CD4-positive, alpha-beta T cell treated with Interleukin-15 for 1 hour (primary cell): ENCODE measurements around the gene GSC2.

Experiments used
- DNase-seq: peaks from one replicate; pipeline ENCODE4 v3.0.0-alpha.2; 2020

GSC2 gene

DNA sequence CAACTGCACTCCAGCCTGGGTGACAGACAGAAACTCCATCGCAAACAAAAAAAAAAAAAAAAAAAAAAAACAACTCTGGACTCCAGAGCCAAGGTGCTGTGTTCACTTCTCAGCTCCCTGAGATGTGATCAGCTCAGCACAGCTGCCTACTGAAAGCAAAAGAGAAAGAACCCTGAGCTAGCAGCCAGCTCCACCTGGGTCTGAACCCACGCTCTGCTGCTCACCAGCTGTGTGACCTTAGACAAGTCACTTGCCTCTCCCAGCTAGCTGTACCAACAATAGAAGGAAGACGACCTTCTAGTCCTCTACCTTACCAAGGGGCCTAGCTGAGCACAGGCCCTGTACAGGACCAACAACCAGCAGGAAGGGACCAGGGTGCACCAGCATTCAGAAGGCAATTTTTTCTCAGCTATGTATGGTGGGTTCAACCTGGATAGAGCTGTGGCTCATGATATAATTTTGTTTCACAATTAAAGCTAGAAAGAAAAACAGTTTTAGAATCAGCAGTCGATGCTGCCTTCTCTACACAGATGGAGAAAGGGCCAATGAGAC lies 31.7 kb downstream of the GSC2 start:
- DNase-seq: peak; percentile 25

DNA sequence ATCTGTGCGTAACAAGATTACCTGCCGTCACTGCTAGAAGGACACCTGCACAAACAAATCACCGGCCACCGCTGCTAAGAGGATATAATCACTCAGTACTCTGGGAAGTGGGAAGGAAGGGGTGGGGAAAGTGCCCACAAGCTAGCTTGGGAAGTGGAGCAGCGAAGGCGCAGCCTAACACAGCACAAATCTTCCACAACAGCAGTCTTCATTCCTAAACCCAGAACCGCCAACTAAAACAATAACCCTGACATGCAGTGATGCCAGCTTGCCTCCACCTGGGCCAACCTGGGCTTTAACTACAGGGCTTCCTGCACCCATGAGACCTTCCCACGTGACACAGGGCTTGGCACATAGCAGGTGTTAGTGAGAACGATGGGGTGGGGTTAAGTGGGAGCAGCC lies 33.0 kb downstream of the GSC2 start:
- DNase-seq: no peak

- DNase-seq: no peak
Measured at GRCh38 chr22:19115628-19116027, 34.5 kb downstream of the GSC2 start.

DNA sequence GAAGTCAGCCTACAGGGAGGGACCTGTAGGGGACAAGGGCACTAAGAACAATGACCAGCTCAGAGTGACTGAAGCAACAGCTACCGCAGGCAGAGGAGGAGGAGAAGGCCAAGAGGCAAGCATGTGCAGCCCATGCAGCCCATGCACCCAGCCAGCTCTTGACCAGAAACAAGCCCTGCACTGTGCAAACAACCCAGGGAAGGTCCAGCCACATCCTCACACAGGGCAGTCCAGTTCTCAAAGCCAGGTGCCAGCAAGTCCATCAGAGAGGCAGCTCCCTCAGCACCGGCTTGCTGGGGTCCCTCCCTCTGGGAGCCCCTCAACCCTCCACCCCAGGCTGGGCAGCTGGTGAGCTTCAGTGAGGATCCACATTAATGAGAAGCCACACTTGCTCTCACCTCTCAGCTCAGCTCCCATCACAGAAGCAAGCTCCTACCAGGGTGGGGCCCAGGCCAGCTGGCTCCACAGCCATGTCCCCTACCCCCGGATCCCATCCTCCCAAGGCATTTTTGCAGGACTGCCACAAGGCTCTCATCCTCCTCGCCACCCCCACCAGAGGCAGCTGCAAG lies 35.0 kb downstream of the GSC2 start:
- no peak for DNase-seq

DNA sequence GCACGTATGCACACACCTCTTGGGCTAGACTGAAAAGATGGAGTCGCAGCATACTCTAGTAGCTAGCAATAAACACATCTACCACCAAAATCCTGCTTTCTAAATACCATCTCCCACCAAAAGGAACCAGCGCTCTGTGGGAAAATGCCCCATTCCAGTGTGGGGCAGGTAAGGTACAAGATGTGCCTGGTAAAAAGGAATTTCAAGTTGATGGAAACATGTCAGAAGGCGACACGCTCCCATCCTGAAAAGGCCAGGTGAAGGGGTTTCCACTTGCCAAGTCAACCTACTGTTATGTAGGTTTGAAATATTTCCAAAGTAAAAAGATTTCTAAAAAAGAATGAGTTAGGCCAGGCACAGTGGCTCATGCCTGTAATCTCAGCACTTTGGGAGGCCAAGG lies 36.7 kb downstream of the GSC2 start:
- no peak for DNase-seq

DNA sequence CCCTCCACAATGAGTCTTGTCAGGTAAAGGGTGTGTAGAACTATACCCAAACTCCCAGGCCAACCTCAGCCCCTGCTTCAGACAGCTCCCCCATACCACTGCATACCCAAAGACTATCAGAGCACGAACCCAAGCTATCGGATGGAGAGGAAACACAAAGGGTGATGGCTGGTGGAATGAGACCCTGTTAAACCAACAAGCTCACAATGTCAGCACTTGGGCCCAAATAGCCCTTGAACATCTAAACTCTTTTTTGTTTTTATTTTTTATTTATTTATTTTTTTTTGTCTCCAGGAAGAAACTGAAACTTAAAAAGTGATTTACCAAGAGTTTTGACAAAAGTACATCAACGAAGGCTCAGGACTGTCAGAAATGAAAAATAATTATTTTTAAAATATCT lies 38.5 kb downstream of the GSC2 start:
- DNase-seq: no peak

DNA sequence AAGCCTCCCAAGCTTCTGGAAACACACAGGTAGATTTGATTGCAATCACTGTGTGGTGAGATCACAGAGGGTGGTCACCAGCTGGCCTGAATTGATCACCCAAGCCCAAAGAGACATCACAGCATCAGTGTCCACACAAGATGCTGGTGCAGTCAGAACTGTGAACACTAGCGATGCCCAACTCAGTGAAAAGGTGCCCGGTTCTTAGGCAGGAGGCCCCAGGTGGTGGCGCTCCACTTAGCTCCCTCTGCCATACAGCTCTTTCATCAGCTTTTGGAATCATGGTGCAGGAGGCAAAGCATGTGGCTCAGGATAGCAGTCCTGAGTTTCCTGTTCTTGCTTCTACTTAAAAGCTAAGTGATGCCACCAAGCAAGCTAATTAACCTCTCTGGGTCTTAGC lies 39.0 kb downstream of the GSC2 start:
- DNase-seq: no peak

GRCh38 chr22:19110646-19111045 lies 39.4 kb downstream of the GSC2 start:
- DNase-seq: no peak

GRCh38 chr22:19110064-19110458 lies 40.0 kb downstream of the GSC2 start:
- DNase-seq: no peak

DNA sequence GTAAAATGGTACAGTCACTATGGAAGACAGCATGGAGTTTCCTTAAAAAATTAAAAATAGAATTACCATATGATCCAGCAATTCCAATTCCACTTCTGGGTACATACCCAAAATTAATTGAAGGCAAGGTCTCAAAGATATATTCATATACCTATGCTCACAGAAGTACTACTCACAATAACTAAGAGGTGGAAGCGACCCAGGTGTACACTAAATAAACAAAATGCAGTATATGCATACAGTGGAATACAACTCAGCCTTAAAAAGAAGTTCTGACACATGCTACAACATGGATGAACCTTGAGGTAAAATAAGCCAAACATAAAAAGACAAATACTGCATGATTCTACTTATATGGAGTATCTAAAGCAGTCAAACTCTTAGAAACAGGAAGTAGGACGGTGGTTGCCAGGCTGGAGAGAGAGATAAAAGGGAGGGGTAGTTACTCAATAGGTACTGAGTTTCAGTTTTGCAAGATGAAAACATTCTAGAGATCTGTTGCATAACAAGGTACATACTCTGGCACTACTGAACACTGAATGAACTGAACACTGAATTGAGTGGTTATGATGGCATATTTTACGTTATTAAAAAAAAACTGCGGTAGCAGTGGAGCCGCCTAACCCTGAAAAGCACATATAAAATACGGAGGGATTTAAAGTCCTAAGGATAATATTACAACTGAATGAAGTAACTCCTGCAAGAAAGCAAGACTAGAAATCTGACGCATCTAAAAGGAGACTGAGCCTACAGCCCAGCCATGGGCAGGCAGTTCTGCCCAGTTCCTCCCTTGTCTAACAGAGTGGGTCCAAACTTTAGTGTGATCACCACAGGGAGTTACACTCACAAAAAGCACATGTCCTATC lies 40.7 kb downstream of the GSC2 start:
- peak; percentile 73 for DNase-seq

DNA sequence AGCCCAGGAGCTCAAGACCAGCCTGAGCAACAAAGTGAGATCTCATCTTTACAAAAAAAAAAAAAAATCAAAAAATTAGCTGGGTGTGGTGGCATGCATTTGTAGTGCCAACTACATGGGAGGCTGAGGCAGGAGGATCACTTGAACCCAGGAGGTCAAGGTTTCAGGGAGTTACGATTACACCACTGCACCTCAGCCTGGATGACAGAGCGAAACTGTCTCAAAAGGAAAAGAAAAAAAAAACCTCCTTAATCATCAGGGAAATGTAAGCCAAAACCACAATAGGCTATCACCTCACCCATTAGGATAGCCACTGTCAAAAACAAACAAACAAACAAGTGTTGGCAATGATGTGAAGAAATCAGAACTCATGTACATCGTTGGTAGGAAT lies 41.3 kb downstream of the GSC2 start:
- DNase-seq: no peak

DNA sequence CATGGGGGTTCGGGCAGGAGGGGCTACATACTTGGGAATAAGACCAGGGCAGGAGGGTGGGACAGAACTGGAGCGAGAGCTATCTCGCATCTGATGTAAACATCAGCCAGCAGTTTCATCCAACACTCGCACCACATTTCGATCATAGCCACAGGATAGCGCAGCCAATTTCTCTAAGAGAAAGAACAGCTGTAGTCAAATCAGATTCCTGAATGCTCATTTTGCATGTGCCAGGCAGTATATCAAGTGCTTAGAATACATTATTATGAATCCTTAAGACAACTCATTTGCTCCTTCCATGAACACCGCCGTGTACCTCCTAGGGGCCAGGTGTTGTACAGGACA lies 42.4 kb downstream of the GSC2 start:
- no peak for DNase-seq

GRCh38 chr22:19106886-19107729 lies 43.0 kb downstream of the GSC2 start:
- DNase-seq: no peak

GRCh38 chr22:19105867-19106802 lies 44.0 kb downstream of the GSC2 start:
- DNase-seq: peak; percentile 62

DNA sequence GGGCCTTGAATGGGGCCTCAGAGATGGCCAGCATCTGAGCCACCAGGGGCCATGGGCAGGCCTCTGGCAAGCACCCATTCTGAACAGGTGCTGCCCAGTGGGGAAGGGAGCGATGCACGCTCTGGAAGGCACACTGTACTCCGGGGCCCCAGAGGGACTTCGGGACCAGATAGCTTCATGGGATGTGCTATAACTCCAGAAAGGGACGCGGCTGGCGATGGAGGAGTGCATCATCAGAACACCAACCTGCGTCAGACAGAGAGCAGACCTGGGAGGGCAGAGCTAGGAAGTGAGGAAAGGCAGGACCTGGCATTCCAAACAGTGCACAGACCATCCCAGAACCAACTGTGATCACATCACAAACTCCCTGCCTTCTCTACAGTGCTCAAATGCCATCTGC lies 44.6 kb downstream of the GSC2 start:
- DNase-seq: no peak

- no peak for DNase-seq
Measured at GRCh38 chr22:19103880-19104821, 45.9 kb downstream of the GSC2 start.

DNA sequence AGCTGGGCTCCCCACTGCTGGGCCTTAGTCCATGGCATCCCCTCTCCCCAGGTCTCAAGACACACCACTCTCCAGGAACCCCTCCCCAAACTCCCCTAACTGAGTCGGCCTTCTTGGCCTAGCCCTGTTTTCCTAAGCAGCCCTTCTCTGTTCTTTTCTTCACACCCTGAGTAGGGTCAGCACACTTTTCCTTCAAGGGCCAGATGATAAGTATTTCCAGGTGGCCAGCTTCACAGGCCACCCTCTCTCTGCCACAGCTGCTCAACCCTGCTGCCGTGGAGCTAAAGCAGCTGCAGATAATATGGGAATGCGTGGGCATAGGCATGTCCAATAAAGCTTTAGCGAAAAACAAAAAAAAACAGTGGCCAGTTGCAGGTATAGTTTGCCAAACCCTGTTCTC lies 51.9 kb downstream of the GSC2 start:
- no peak for DNase-seq

GRCh38 chr22:19097518-19097917 lies 52.6 kb downstream of the GSC2 start:
- no peak for DNase-seq
